Lower lobe of right lung (tissue), 2 donors: ENCODE data around the gene PTPRD. TPM values are rescaled to one million over a fixed set of nuclear protein-coding genes. Genes with fewer than 3 reads are reported as not detected.

Experiments
- ATAC-seq, 2 donors: fragments of 200-7000 bp; cut with Tn5 transposase; one replicate each; pipeline ENCODE4 v1.9.1; 2020 to 2022; ENCODE audit warnings: mild to moderate bottlenecking in 2 of 2, moderate library complexity in 2 of 2
- DNase-seq: peaks from one replicate; pipeline ENCODE4 v3.0.0-alpha.2; 2020
- H3K27ac ChIP-seq: fragments of 200-600 bp; one replicate; pipeline ENCODE4 v1.8.0; 2022
- H3K27me3 ChIP-seq: fragments of 200-600 bp; one replicate; pipeline ENCODE4 v1.8.0; 2022; ENCODE audit warnings: low read depth
- H3K36me3 ChIP-seq: fragments of 200-600 bp; one replicate; pipeline ENCODE4 v1.8.0; 2022; ENCODE audit warnings: mild to moderate bottlenecking
- H3K4me1 ChIP-seq: fragments of 200-600 bp; one replicate; pipeline ENCODE4 v1.8.0; 2022
- H3K4me3 ChIP-seq: fragments of 200-600 bp; one replicate; pipeline ENCODE4 v1.8.0; 2022; ENCODE audit warnings: mild to moderate bottlenecking
- H3K9me3 ChIP-seq: fragments of 200-600 bp; one replicate; pipeline ENCODE4 v1.8.0; 2022
- CTCF ChIP-seq: fragments of 200-600 bp; IDR thresholded peaks from one replicate; pipeline ENCODE4 v1.8.0; 2022; ENCODE audit warnings: antibody characterized with exemption, mild to moderate bottlenecking
- intact Hi-C: fragments of 100-400 bp; cut with DNase I; formaldehyde crosslinking; loops from one replicate; pipeline ENCODE4 v1.11.0; 2022
- total RNA-seq: library from RNA; stranded (reverse); fragmentation: NEBNext Ultra II Directional; extraction: Animal tissue kit (Norgen Biotek cat#: 25700); gene quantifications from one replicate; pipeline ENCODE4 v1.2.1, GENCODE V29; 2021
- donor health status: DM: no; HTN: yes; CAD: no; lungs with severe emphysema.

Gene PTPRD
- total RNA-seq, 1 donor from 2014 or later = 17.2 TPM

GRCh38 chr9:10134266-10134665 is 478.5 kb downstream of the PTPRD start:
- no peak for DNase-seq
- Histone ChIP-seq H3K9me3 (no peaks in the 10 kb centered on the region), H3K4me3 (no peak overlapping the region), H3K36me3 (no peaks in the 10 kb centered on the region), H3K27me3 (no peaks in the 10 kb centered on the region), H3K27ac (no peak overlapping the region), H3K4me1 (no peaks in the 10 kb centered on the region)
- intact Hi-C loops = no loop called here
- TF ChIP-seq CTCF = no peak
- no peak for ATAC-seq

- no peaks in the 10 kb centered on the region for H3K4me1 ChIP-seq
- H3K27ac ChIP-seq = no peak overlapping the region
- DNase-seq = no peak
- no peaks in the 10 kb centered on the region for H3K9me3 ChIP-seq
- intact Hi-C loops = no loop called here
- H3K27me3 ChIP-seq = no peaks in the 10 kb centered on the region
- no peak for ATAC-seq
- no peak overlapping the region for H3K4me3 ChIP-seq
- TF ChIP-seq CTCF = no peak
- no peaks in the 10 kb centered on the region for H3K36me3 ChIP-seq
Measured at GRCh38 chr9:10130061-10130675, 482.6 kb downstream of the PTPRD start.

- TF ChIP-seq CTCF = no peak
- intact Hi-C loops = no loop called here
- H3K9me3 ChIP-seq = no peaks in the 10 kb centered on the region
Measured at GRCh38 chr9:10127867-10128266, 484.9 kb downstream of the PTPRD start.

GRCh38 chr9:10112798-10113197 is 500.0 kb downstream of the PTPRD start:
- H3K27me3 ChIP-seq = no peaks in the 10 kb centered on the region

More at GRCh38 chr9:10127867-10128266, 484.9 kb downstream of the PTPRD start:
- ATAC-seq (no peak), DNase-seq (no peak)
- Histone ChIP-seq H3K4me3 (no peak overlapping the region), H3K36me3 (no peaks in the 10 kb centered on the region), H3K27ac (no peak overlapping the region), H3K4me1 (no peaks in the 10 kb centered on the region), H3K27me3 (no peaks in the 10 kb centered on the region)

GRCh38 chr9:10112070-10112469 is 500.7 kb downstream of the PTPRD start:
- no peak for ATAC-seq
- Histone ChIP-seq H3K36me3 (no peaks in the 10 kb centered on the region), H3K27ac (no peak overlapping the region), H3K9me3 (no peaks in the 10 kb centered on the region), H3K27me3 (no peaks in the 10 kb centered on the region), H3K4me3 (no peak overlapping the region), H3K4me1 (no peaks in the 10 kb centered on the region)
- no peak for DNase-seq
- intact Hi-C loops = no loop called here
- TF ChIP-seq CTCF = no peak

More at GRCh38 chr9:10112798-10113197, 500.0 kb downstream of the PTPRD start:
- Histone ChIP-seq H3K4me1 (no peaks in the 10 kb centered on the region), H3K27ac (no peak overlapping the region), H3K36me3 (no peaks in the 10 kb centered on the region), H3K9me3 (no peaks in the 10 kb centered on the region), H3K4me3 (no peak overlapping the region)
- no peak for DNase-seq
- intact Hi-C loops = no loop called here
- no peak for ATAC-seq
- no peak for TF ChIP-seq CTCF
